ENCODE results near the gene ALG10B. TPM values are rescaled to one million over a fixed set of nuclear protein-coding genes. Genes with fewer than 3 reads are reported as not detected.
"Not testable (repeated sequence)": the region's sequence is repeated elsewhere in the genome, so short reads cannot be mapped to it uniquely, and the experiment has no call there.

The ALG10B gene
- total RNA-seq, 2 donors from 2014 or later = 3.6 to 5.6 TPM

DNA sequence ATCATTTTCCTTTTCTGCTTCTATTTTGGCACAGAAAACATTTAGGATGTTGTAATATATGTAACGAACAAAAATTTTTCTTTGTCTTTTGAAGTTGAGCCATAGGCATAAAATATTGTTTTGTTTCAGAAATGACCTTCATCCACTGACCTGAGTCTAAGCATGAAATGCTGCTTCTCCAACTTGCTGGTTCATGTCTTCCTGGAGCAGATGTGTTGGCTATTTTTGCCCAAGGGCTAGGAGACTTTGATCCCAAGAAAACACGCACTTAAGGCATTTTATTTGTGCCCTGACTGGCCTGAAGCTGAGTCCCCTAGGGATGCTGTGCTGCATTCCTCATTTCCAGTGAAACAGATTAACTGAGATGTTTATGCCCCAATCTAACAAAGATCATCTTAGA, 27.2 kb upstream of the ALG10B start:
- Histone ChIP-seq H3K9me3 (no peaks in the 10 kb centered on the region), H3K27me3 (no peaks in the 10 kb centered on the region), H3K4me1 (no peaks in the 10 kb centered on the region), H3K9ac (ENCODE audit: low read depth in 2 of 2, low read length in 2 of 2) (no peak overlapping the region), H3K4me3 (no peak overlapping the region), H3K36me3 (no peaks in the 10 kb centered on the region), H3K27ac (no peak overlapping the region)
- intact Hi-C loops (cut with DNase I) = no loop called here
- no peak for DNase-seq
- TF ChIP-seq, protein P1, sequence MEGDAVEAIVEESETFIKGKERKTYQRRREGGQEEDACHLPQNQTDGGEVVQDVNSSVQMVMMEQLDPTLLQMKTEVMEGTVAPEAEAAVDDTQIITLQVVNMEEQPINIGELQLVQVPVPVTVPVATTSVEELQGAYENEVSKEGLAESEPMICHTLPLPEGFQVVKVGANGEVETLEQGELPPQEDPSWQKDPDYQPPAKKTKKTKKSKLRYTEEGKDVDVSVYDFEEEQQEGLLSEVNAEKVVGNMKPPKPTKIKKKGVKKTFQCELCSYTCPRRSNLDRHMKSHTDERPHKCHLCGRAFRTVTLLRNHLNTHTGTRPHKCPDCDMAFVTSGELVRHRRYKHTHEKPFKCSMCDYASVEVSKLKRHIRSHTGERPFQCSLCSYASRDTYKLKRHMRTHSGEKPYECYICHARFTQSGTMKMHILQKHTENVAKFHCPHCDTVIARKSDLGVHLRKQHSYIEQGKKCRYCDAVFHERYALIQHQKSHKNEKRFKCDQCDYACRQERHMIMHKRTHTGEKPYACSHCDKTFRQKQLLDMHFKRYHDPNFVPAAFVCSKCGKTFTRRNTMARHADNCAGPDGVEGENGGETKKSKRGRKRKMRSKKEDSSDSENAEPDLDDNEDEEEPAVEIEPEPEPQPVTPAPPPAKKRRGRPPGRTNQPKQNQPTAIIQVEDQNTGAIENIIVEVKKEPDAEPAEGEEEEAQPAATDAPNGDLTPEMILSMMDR (IDR thresholded peaks at IDR 0.05) = no peak

DNA sequence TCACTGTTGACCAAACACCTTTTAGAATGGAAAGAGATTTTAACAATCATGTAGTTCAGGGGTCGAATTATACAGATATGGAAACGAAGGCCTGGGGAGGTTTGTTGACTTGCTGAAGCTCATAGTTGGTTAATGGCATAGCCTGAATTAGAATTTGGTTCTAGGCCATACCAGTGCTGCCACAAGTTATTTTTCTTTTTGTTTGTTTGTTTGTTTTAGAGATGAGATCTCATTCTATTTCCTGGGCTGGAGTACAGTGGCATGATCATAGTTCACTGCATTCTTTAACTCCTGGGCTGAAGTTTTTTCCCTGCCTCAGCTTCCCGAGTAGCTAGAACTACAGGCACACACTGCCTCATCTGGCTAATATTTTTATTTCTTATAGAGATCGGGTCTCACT, 25.4 kb upstream of the ALG10B start:
- H3K27me3 ChIP-seq = no peaks in the 10 kb centered on the region
- no peak overlapping the region for H3K9ac ChIP-seq (ENCODE audit: low read depth in 2 of 2, low read length in 2 of 2)
- no peaks in the 10 kb centered on the region for H3K9me3 ChIP-seq
- no peak overlapping the region for H3K4me3 ChIP-seq
- H3K36me3 ChIP-seq = no peaks in the 10 kb centered on the region
- H3K4me1 ChIP-seq = no peaks in the 10 kb centered on the region
- no peak overlapping the region for H3K27ac ChIP-seq
- DNase-seq = no peak
- TF ChIP-seq, protein P1 (IDR thresholded peaks at IDR 0.05) = no peak
- intact Hi-C loops (cut with DNase I) = no loop called here

DNA sequence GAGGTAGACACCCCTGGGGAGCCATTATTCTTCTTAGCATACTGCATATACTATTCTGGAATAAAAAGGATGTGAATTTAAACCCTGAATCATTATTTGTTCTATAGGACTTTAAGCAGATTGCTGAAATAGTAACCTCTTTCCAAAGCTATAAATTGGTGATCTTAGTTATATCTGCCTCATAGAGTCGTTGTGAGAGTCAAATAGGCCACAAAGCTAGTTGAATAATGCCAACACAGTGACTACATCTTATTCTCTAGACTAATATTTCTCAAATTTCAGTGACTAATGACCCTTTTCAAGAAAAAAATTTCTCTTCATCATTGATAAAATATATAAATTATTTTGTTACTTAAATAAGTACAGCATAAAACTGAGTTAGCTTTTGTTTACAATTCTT, 13.6 kb upstream of the ALG10B start:
- H3K27ac ChIP-seq; DNase-seq; H3K27me3 ChIP-seq; H3K9me3 ChIP-seq; H3K36me3 ChIP-seq; H3K4me3 ChIP-seq; H3K4me1 ChIP-seq; intact Hi-C loops (cut with DNase I); H3K9ac ChIP-seq (ENCODE audit: low read depth in 2 of 2, low read length in 2 of 2): not testable (repeated sequence)

DNA sequence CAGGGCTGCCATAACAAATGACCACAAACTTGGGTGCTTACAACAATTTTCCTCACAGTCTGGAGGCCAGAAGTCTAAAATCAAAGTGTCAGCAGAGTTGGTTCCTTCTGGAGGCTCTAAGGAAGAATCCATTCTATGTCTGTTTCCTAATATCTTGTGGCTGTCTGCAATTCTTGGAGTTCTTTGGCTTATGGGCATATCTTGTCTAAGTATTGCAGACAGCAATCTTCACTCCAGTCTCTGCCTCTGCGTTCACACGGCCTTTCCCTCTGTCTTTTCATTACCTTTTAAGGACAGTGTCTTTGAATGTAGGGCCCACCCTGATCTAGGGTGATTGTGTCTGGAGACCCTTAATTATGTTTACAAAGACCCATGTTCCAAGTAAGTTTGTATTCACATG, 5.4 kb downstream of the ALG10B start:
- DNase-seq; H3K27me3 ChIP-seq; H3K9me3 ChIP-seq; H3K36me3 ChIP-seq; H3K4me3 ChIP-seq; H3K4me1 ChIP-seq; H3K27ac ChIP-seq; H3K9ac ChIP-seq (ENCODE audit: low read depth in 2 of 2, low read length in 2 of 2): not testable (repeated sequence)
- intact Hi-C loops (cut with DNase I) = loop anchor here (10.0 kb wide), 2 partner anchors 593 to 783 kb away; no protein-coding TSS in a partner anchor

DNA sequence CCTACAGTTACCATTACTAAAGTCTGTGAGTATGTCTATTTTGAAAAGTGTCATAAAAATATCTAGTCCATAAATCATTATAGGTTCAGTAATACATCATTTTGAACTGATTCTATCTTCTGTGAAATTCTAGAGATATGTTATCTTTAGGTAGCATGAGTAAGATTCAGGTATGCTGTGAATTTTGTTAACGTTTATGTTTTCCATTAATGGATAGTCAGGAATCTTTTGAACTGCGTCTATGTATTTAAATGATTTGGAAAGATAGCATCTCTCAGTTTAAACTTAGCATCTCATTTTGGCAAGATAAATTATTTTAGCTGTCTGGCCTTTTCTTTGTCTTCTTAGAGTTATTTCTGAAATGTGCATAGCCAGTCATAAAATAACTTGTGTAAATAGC, 8.3 kb downstream of the ALG10B start:
- Histone ChIP-seq H3K9me3 (no peaks in the 10 kb centered on the region), H3K9ac (ENCODE audit: low read depth in 2 of 2, low read length in 2 of 2) (no peak overlapping the region), H3K36me3 (no peaks in the 10 kb centered on the region), H3K27me3 (no peaks in the 10 kb centered on the region), H3K27ac (no peak overlapping the region), H3K4me1 (no peaks in the 10 kb centered on the region), H3K4me3 (no peak overlapping the region)
- TF ChIP-seq, protein P1 (IDR thresholded peaks at IDR 0.05) = no peak
- intact Hi-C loops (cut with DNase I) = loop anchor here (5.0 to 10.0 kb wide), 3 partner anchors 590 to 947 kb away; no protein-coding TSS in a partner anchor
- no peak for DNase-seq

DNA sequence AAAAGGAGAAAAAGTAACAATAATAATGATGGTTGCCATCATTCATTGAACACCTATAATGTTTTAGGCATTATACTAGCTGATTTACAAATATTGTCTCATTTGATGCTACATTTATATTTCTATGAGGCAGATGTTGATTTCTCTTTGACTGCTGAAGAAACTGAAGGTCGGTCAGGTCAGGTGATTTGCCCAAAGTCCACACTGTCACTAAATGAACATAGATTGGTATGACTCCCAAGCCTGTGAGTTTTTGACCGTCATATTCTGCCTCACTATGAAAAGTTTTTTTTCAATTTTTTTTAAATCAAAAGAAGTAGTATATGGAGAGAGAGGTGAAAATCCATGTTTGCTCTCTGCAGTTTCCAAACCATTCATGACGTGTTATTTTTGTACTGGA, 10.8 kb downstream of the ALG10B start:
- Histone ChIP-seq H3K9me3 (no peaks in the 10 kb centered on the region), H3K4me3 (no peak overlapping the region), H3K4me1 (no peaks in the 10 kb centered on the region), H3K27ac (no peak overlapping the region), H3K27me3 (no peaks in the 10 kb centered on the region), H3K36me3 (no peaks in the 10 kb centered on the region), H3K9ac (ENCODE audit: low read depth in 2 of 2, low read length in 2 of 2) (no peak overlapping the region)
- intact Hi-C loops (cut with DNase I) = loop anchor here (5.0 to 10.0 kb wide), 3 partner anchors 587 to 945 kb away; no protein-coding TSS in a partner anchor
- no peak for DNase-seq
- TF ChIP-seq, protein P1 (IDR thresholded peaks at IDR 0.05) = no peak

Data from colonic mucosa (tissue), 4 donors.